Measurements from ENCODE around the gene RBL1. TPM values are rescaled to one million over a fixed set of nuclear protein-coding genes. Genes with fewer than 3 reads are reported as not detected.

Gene RBL1
- 1 to 10 TPM; 5.8 to 7.6 (median 6.6) TPM for total RNA-seq
- long read RNA-seq, donor 1, partial matches to known transcripts, result 1 of 3 reads
- long read RNA-seq, donor 1, other reads (novel, unspliced or antisense), result 2 of 3 reads
- long read RNA-seq, donor 2, partial matches to known transcripts, result 1 of 3 reads
- long read RNA-seq, donor 2, other reads (novel, unspliced or antisense), result 2 of 3 reads

DNA sequence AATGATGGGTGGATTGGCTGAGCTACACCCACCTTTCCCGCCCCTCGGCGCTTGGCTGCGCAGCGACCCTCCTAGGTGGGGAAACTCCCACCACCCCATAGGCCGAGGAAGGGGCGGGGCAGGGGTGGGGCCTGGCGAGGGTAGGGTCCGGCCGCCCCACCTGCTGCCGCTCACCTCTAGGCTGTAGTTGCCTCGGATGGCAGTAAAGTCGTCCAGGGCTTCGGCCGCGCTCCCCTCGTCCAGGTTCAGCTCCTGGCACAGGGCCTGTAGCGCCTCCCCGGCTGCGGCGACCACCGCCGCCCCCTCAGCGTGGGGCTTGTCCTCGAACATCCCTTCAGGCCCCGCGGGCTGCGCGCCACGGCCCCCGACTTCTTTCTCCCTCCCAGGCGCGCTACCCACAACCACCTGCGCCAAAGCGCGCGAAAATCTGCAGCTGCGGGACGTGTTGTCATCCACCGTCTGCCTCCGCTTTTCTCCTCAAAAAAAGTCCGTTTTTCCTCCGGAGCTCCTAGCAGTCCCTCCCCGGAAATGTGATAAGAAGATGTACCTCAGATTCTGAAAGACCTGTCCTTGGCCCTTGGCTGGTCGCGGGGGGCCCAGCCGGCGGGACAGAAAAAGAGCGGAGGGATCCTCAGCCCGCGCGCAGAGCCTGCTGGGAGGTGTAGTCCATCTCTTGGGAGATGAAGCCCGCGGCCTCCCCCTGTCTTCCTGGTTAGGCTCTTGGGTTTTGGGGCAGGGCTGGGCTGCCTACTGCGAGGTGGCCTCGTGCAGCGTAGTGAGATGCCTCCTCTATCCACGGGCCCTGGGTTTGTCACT, at the start of gene RBL1:
Gene RBL1 (minus strand): TSS at position 399 of the 816 bp plus-strand sequence. CDS start 69 bp downstream, at position 330.
- DNase-seq, result peak; percentile 87 to 89 (median 87)
- Histone ChIP-seq H3K36me3 (ENCODE audit: low read depth) (no peaks in the 10 kb centered on the region), H3K4me3 (peak within 1 kb of the TSS; percentile 67), H3K4me1 (ENCODE audit: low read depth) (peaks cover 8% of the 10 kb centered on the region), H3K9me3 (no peaks in the 10 kb centered on the region)
- peak; percentile 91 for ATAC-seq
- intact Hi-C loops (cut with DNase I, micrococcal nuclease), result no loop called here
- TF ChIP-seq, protein P1, sequence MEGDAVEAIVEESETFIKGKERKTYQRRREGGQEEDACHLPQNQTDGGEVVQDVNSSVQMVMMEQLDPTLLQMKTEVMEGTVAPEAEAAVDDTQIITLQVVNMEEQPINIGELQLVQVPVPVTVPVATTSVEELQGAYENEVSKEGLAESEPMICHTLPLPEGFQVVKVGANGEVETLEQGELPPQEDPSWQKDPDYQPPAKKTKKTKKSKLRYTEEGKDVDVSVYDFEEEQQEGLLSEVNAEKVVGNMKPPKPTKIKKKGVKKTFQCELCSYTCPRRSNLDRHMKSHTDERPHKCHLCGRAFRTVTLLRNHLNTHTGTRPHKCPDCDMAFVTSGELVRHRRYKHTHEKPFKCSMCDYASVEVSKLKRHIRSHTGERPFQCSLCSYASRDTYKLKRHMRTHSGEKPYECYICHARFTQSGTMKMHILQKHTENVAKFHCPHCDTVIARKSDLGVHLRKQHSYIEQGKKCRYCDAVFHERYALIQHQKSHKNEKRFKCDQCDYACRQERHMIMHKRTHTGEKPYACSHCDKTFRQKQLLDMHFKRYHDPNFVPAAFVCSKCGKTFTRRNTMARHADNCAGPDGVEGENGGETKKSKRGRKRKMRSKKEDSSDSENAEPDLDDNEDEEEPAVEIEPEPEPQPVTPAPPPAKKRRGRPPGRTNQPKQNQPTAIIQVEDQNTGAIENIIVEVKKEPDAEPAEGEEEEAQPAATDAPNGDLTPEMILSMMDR (IDR thresholded peaks at IDR 0.05), result peak; percentile 8

DNA sequence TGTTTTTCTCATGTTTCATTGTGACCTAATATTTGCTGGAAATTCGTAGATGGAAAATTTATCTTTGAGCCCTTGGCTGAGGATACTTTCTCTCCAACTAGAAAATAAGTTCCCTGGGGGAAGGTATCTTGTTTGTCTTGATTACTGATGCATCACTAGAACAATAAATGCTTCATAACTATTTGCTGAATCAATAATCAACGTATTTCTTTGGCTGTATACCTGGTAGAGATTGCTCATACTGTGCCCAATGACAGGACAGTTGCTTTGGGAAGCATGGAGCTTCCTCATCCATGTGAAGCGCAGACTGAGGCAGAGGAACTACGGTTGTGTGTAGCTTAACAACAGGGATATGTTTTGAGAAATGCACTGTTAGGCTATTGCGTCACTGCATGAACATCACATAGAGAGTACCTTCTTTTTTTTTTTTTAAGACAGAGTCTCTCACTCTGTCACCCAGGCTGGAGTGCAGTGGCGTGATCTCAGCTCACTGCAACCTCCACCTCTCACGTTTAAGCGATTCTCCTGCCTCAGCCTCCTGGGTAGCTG, 49.1 kb upstream of the RBL1 start:
- Histone ChIP-seq H3K9me3 (no peaks in the 10 kb centered on the region), H3K4me1 (ENCODE audit: low read depth) (no peaks in the 10 kb centered on the region), H3K4me3 (no peak overlapping the region), H3K36me3 (ENCODE audit: low read depth) (no peaks in the 10 kb centered on the region)
- no peak for DNase-seq
- intact Hi-C loops (cut with DNase I, micrococcal nuclease), result no loop called here
- TF ChIP-seq, protein P1 (IDR thresholded peaks at IDR 0.05), result no peak
- no peak for ATAC-seq

- H3K4me3 ChIP-seq, result no peak overlapping the region
- ATAC-seq (no peak), DNase-seq (no peak)
- TF ChIP-seq, protein P1 (IDR thresholded peaks at IDR 0.05), result no peak
- H3K36me3 ChIP-seq (ENCODE audit: low read depth), result no peaks in the 10 kb centered on the region
- H3K4me1 ChIP-seq (ENCODE audit: low read depth), result no peaks in the 10 kb centered on the region
- H3K9me3 ChIP-seq, result no peaks in the 10 kb centered on the region
- intact Hi-C loops (cut with DNase I, micrococcal nuclease), result no loop called here
Observed at GRCh38 chr20:37142708-37143107, 46.9 kb upstream of the RBL1 start.

- H3K36me3 ChIP-seq (ENCODE audit: low read depth), result no peaks in the 10 kb centered on the region
- no peaks in the 10 kb centered on the region for H3K4me1 ChIP-seq (ENCODE audit: low read depth)
- TF ChIP-seq, protein P1 (IDR thresholded peaks at IDR 0.05), result no peak
- intact Hi-C loops (cut with DNase I, micrococcal nuclease), result no loop called here
- no peak overlapping the region for H3K4me3 ChIP-seq
- no peaks in the 10 kb centered on the region for H3K9me3 ChIP-seq
- no peak for ATAC-seq
- no peak for DNase-seq
Observed at GRCh38 chr20:37137547-37137946, 41.8 kb upstream of the RBL1 start.

- H3K4me1 ChIP-seq (ENCODE audit: low read depth), result no peaks in the 10 kb centered on the region
- H3K4me3 ChIP-seq, result no peak overlapping the region
- intact Hi-C loops (cut with DNase I, micrococcal nuclease), result no loop called here
- DNase-seq (no peak), ATAC-seq (no peak)
- H3K9me3 ChIP-seq, result no peaks in the 10 kb centered on the region
- no peaks in the 10 kb centered on the region for H3K36me3 ChIP-seq (ENCODE audit: low read depth)
- TF ChIP-seq, protein P1 (IDR thresholded peaks at IDR 0.05), result no peak
Observed at GRCh38 chr20:37133952-37134351, 38.2 kb upstream of the RBL1 start.
